BJ (cell line): ENCODE data around the gene RECK. TPM values are rescaled to one million over a fixed set of nuclear protein-coding genes. Genes with fewer than 3 reads are reported as not detected.

Experiments used
- CTCF ChIA-PET: fragments of 350-600 bp; formaldehyde crosslinking; extraction: SDS; loops from one replicate; lab custom pipeline; 2021; ENCODE audit warnings: antibody characterized with exemption, inconsistent platforms; lab: Yijun Ruan, JAX
- POLR2A ChIA-PET: fragments of 300-600 bp; sonication (Branson Sonifier 250); formaldehyde crosslinking; extraction: SDS; loops from one replicate; lab custom pipeline; 2021; ENCODE audit warnings: antibody characterized with exemption; lab: Charles Lee
- DNase-seq: peaks from one replicate; pipeline ENCODE4 v3.0.0-alpha.2; 2011; ENCODE audit warnings: low read depth
- H3K27me3 ChIP-seq: 2 replicates; pipeline ENCODE4 v1.6.0; 2011; ENCODE audit warnings: low read length; ENCODE audit not compliant: control insufficient read depth, insufficient read depth
- H3K36me3 ChIP-seq: 2 replicates; pipeline ENCODE4 v1.5.1; 2011; ENCODE audit warnings: low read length; ENCODE audit not compliant: control insufficient read depth, insufficient read depth
- H3K4me3 ChIP-seq: 2 replicates; pipeline ENCODE4 v1.5.1; 2011; ENCODE audit warnings: low read depth, mild to moderate bottlenecking, control low read depth, low read length
- CTCF ChIP-seq: IDR thresholded peaks from 2 replicates; pipeline ENCODE4 v1.5.1; 2011; ENCODE audit warnings: low read depth, mild to moderate bottlenecking, control low read depth, inconsistent platforms, low read length, moderate library complexity; ENCODE audit not compliant: insufficient read depth
- polyA plus RNA-seq: library from polyadenylated mRNA; depleted of rRNA; stranded (reverse); fragments of >200 nt; gene quantifications from 2 replicates; pipeline ENCODE4 v1.2.3, GENCODE V29; 2011

Gene RECK
- polyA plus RNA-seq, 1 experiment = 59.8 TPM

- Histone ChIP-seq H3K36me3 (no peaks in the 10 kb centered on the region), H3K27me3 (no peaks in the 10 kb centered on the region), H3K4me3 (no peak overlapping the region)
- POLR2A ChIA-PET = no interaction called here
- TF ChIP-seq CTCF = no peak
- CTCF ChIA-PET = interaction anchor here (0.6 to 4.0 kb wide), 10 partner anchors 9 to 239 kb away, joined by 3 to 31 read pairs (median 3); partner anchors contain the start of gene CLTA
- no peak for DNase-seq
Measured at GRCh38 chr9:36029202-36029601, 7.5 kb upstream of the RECK start.

- peak; percentile 97 for DNase-seq
- ChIA-PET POLR2A (interaction anchor here (0.6 kb wide), 1 partner anchor 119 kb away, joined by 4 read pairs; no protein-coding TSS in a partner anchor), CTCF (interaction anchor here (0.8 to 4.0 kb wide), 7 partner anchors 10 to 239 kb away, joined by 3 to 31 read pairs (median 3); partner anchors contain the start of gene CLTA)
- no peak overlapping the region for H3K4me3 ChIP-seq
- no peaks in the 10 kb centered on the region for H3K27me3 ChIP-seq
- no peak for TF ChIP-seq CTCF
- H3K36me3 ChIP-seq = no peaks in the 10 kb centered on the region
Measured at GRCh38 chr9:36029765-36030528, 6.8 kb upstream of the RECK start.

- POLR2A ChIA-PET = no interaction called here
- no peaks in the 10 kb centered on the region for H3K27me3 ChIP-seq
- H3K4me3 ChIP-seq = no peak overlapping the region
- no peak for TF ChIP-seq CTCF
- CTCF ChIA-PET = interaction anchor here (0.7 kb wide), 1 partner anchor 22 kb away, joined by 3 read pairs; no protein-coding TSS in a partner anchor
- no peaks in the 10 kb centered on the region for H3K36me3 ChIP-seq
- no peak for DNase-seq
Measured at GRCh38 chr9:36030871-36031270, 5.8 kb upstream of the RECK start.

GRCh38 chr9:36031774-36032555 lies 4.7 kb upstream of the RECK start:
- Histone ChIP-seq H3K4me3 (no peak overlapping the region), H3K27me3 (no peaks in the 10 kb centered on the region), H3K36me3 (no peaks in the 10 kb centered on the region)
- ChIA-PET CTCF (interaction anchor here (0.7 to 1.5 kb wide), 3 partner anchors 8 to 25 kb away, joined by 3 to 4 read pairs (median 3); no protein-coding TSS in a partner anchor), POLR2A (no interaction called here)
- DNase-seq = no peak
- no peak for TF ChIP-seq CTCF

GRCh38 chr9:36033788-36034187 lies 2.9 kb upstream of the RECK start:
- Histone ChIP-seq H3K36me3 (no peaks in the 10 kb centered on the region), H3K27me3 (no peaks in the 10 kb centered on the region), H3K4me3 (no peak overlapping the region)
- no peak for TF ChIP-seq CTCF
- POLR2A ChIA-PET = no interaction called here
- CTCF ChIA-PET = interaction anchor here (0.6 to 1.5 kb wide), 3 partner anchors 11 to 614 kb away, joined by 3 to 6 read pairs (median 4); no protein-coding TSS in a partner anchor
- no peak for DNase-seq
